ENCODE results near the gene LPAR2.

The LPAR2 gene

GRCh38 chr19:19653597-19654147, 25.7 kb upstream of the LPAR2 start:
- DNase-seq (ENCODE audit: low spot score), result no peak

- no peak for DNase-seq (ENCODE audit: low spot score)
These were observed 24.7 kb upstream of the LPAR2 start for GRCh38 chr19:19652482-19653295.

GRCh38 chr19:19651076-19651475, 23.1 kb upstream of the LPAR2 start:
- no peak for DNase-seq (ENCODE audit: low spot score)

GRCh38 chr19:19650331-19650730, 22.3 kb upstream of the LPAR2 start:
- DNase-seq (ENCODE audit: low spot score), result no peak

GRCh38 chr19:19649580-19649995, 21.6 kb upstream of the LPAR2 start:
- DNase-seq (ENCODE audit: low spot score), result no peak

GRCh38 chr19:19649155-19649554, 21.1 kb upstream of the LPAR2 start:
- no peak for DNase-seq (ENCODE audit: low spot score)

GRCh38 chr19:19647037-19647835, 19.2 kb upstream of the LPAR2 start:
- DNase-seq (ENCODE audit: low spot score), result no peak

GRCh38 chr19:19645233-19645870, 17.3 kb upstream of the LPAR2 start:
- no peak for DNase-seq (ENCODE audit: low spot score)

GRCh38 chr19:19644054-19644388, 16.0 kb upstream of the LPAR2 start:
- no peak for DNase-seq (ENCODE audit: low spot score)

GRCh38 chr19:19643158-19644053, 15.4 kb upstream of the LPAR2 start, which contains the start of gene GMIP:
TSS of gene GMIP (minus strand) at chr19:19643657. CDS start at chr19:19643529, 128 bp downstream.
- DNase-seq (ENCODE audit: low spot score), result peak; percentile 93

- DNase-seq (ENCODE audit: low spot score), result peak; percentile 56
These were observed 14.6 kb upstream of the LPAR2 start for GRCh38 chr19:19642506-19643157.

GRCh38 chr19:19637523-19638251, 9.7 kb upstream of the LPAR2 start:
- DNase-seq (ENCODE audit: low spot score), result no peak

GRCh38 chr19:19637186-19637522, 9.1 kb upstream of the LPAR2 start:
- no peak for DNase-seq (ENCODE audit: low spot score)

- DNase-seq (ENCODE audit: low spot score), result no peak
These were observed 8.7 kb upstream of the LPAR2 start for GRCh38 chr19:19636573-19637185.

- DNase-seq (ENCODE audit: low spot score), result no peak
These were observed 7.3 kb upstream of the LPAR2 start for GRCh38 chr19:19635313-19635702.

- no peak for DNase-seq (ENCODE audit: low spot score)
These were observed 6.7 kb upstream of the LPAR2 start for GRCh38 chr19:19634516-19635312.

- no peak for DNase-seq (ENCODE audit: low spot score)
These were observed 5.9 kb upstream of the LPAR2 start for GRCh38 chr19:19633711-19634515.

- DNase-seq (ENCODE audit: low spot score), result no peak
These were observed 4.6 kb upstream of the LPAR2 start for GRCh38 chr19:19632661-19633060.

Data from AG08396 (cell line).